ENCODE data around the gene KIF9.

KIF9 gene

GRCh38 chr3:47276558-47276957, 6.0 kb downstream of the KIF9 start:
- DNase-seq (ENCODE audit: low read depth): no peak
- no peak for TF ChIP-seq CTCF (conservative IDR thresholded peaks at IDR 0.05; ENCODE audit: low read depth, low read length)
- no peak overlapping the region for H3K4me3 ChIP-seq (ENCODE audit: low read depth, low read length)

- no peak for TF ChIP-seq CTCF (conservative IDR thresholded peaks at IDR 0.05; ENCODE audit: low read depth, low read length)
- DNase-seq (ENCODE audit: low read depth): no peak
- H3K4me3 ChIP-seq (ENCODE audit: low read depth, low read length): no peak overlapping the region
These were observed 7.9 kb downstream of the KIF9 start for GRCh38 chr3:47274652-47275051.

- TF ChIP-seq CTCF (conservative IDR thresholded peaks at IDR 0.05; ENCODE audit: low read depth, low read length): peak; percentile 10
- no peak overlapping the region for H3K4me3 ChIP-seq (ENCODE audit: low read depth, low read length)
- DNase-seq (ENCODE audit: low read depth): no peak
These were observed 9.0 kb downstream of the KIF9 start for GRCh38 chr3:47273564-47273963.

GRCh38 chr3:47270526-47270925, 12.1 kb downstream of the KIF9 start:
- DNase-seq (ENCODE audit: low read depth): no peak
- no peak overlapping the region for H3K4me3 ChIP-seq (ENCODE audit: low read depth, low read length)
- TF ChIP-seq CTCF (conservative IDR thresholded peaks at IDR 0.05; ENCODE audit: low read depth, low read length): no peak

GRCh38 chr3:47267490-47267824, 15.1 kb downstream of the KIF9 start:
- H3K4me3 ChIP-seq (ENCODE audit: low read depth, low read length): no peak overlapping the region
- TF ChIP-seq CTCF (conservative IDR thresholded peaks at IDR 0.05; ENCODE audit: low read depth, low read length): no peak
- no peak for DNase-seq (ENCODE audit: low read depth)

- TF ChIP-seq CTCF (conservative IDR thresholded peaks at IDR 0.05; ENCODE audit: low read depth, low read length): no peak
- H3K4me3 ChIP-seq (ENCODE audit: low read depth, low read length): no peak overlapping the region
- peak; percentile 96 for DNase-seq (ENCODE audit: low read depth)
These were observed 15.7 kb downstream of the KIF9 start for GRCh38 chr3:47266709-47267489.

GRCh38 chr3:47265725-47266428, 16.7 kb downstream of the KIF9 start:
- H3K4me3 ChIP-seq (ENCODE audit: low read depth, low read length): no peak overlapping the region
- no peak for DNase-seq (ENCODE audit: low read depth)
- no peak for TF ChIP-seq CTCF (conservative IDR thresholded peaks at IDR 0.05; ENCODE audit: low read depth, low read length)
